IMR-90 (cell line): Measurements from ENCODE around the gene EBLN1. TPM values are rescaled to one million over a fixed set of nuclear protein-coding genes. Genes with fewer than 3 reads are reported as not detected.
"Not testable (repeated sequence)": the region's sequence is repeated elsewhere in the genome, so short reads cannot be mapped to it uniquely, and the experiment has no call there.

Experiments
- ATAC-seq: fragments of 200-7000 bp; cut with Tn5 transposase; 2 replicates; pipeline ENCODE4 v1.9.1; 2020; ENCODE audit warnings: low read depth, mild to moderate bottlenecking, moderate library complexity
- BruUV-seq: library from RNA; stranded (reverse); fragments of 400-500 nt; replicated peaks from 2 replicates; lab custom pipeline; 2021; lab: Mats Ljungman, UMichigan
- CTCF ChIA-PET: fragments of 300-600 bp; formaldehyde crosslinking; extraction: SDS; loops from one replicate; lab custom pipeline; 2021; ENCODE audit warnings: antibody characterized with exemption; lab: Yijun Ruan, JAX
- POLR2A ChIA-PET: fragments of 300-600 bp; sonication (Branson Sonifier 250); formaldehyde crosslinking; loops from one replicate; lab custom pipeline; 2022; ENCODE audit warnings: antibody characterized with exemption; ENCODE audit not compliant: unreplicated experiment; lab: Charles Lee
- DNase-seq: peaks from one replicate; pipeline ENCODE4 v3.0.0; 2013
- H2AFZ ChIP-seq: replicated peaks from 2 replicates; pipeline ENCODE3; 2013; ENCODE audit warnings: low read length, mild to moderate bottlenecking; ENCODE audit not compliant: poor library complexity
- H2AK5ac ChIP-seq: 2 replicates; pipeline ENCODE4 v1.6.1; 2013; ENCODE audit warnings: low read depth, low read length, inconsistent platforms
- H2AK9ac ChIP-seq: replicated peaks from 2 replicates; pipeline ENCODE3; 2013; ENCODE audit warnings: mild to moderate bottlenecking, low read depth, low read length, moderate library complexity; ENCODE audit not compliant: poor library complexity
- H2BK120ac ChIP-seq: 2 replicates; pipeline ENCODE4 v1.6.1; 2013; ENCODE audit warnings: low read depth, low read length, inconsistent platforms
- H2BK15ac ChIP-seq: 3 replicates; pipeline ENCODE4 v1.6.1; 2013; ENCODE audit warnings: low read depth, low read length, inconsistent platforms
- H2BK20ac ChIP-seq: 2 replicates; pipeline ENCODE4 v1.6.1; 2013; ENCODE audit warnings: low read depth, mild to moderate bottlenecking, inconsistent platforms, low read length, moderate library complexity
- H2BK5ac ChIP-seq: 2 replicates; pipeline ENCODE4 v1.6.1; 2013; ENCODE audit warnings: mild to moderate bottlenecking, low read depth, low read length, inconsistent platforms; ENCODE audit not compliant: poor library complexity, severe bottlenecking
- H3K14ac ChIP-seq: replicated peaks from 2 replicates; pipeline ENCODE4 v1.6.1; 2013; ENCODE audit warnings: low read depth, low read length, inconsistent platforms
- H3K18ac ChIP-seq: 2 replicates; pipeline ENCODE4 v1.6.1; 2013; ENCODE audit warnings: low read depth, low read length, control low read depth
- H3K23ac ChIP-seq: 2 replicates; pipeline ENCODE4 v1.6.1; 2013; ENCODE audit warnings: low read depth, low read length, inconsistent platforms
- H3K27ac ChIP-seq: 2 replicates; pipeline ENCODE4 v1.5.1; 2013; ENCODE audit warnings: mild to moderate bottlenecking, control low read depth, low read length; ENCODE audit not compliant: insufficient read depth
- H3K27me3 ChIP-seq: 2 replicates; pipeline ENCODE4 v1.6.1; 2013; ENCODE audit warnings: low read length; ENCODE audit not compliant: control insufficient read depth, insufficient read depth
- H3K36me3 ChIP-seq: 2 replicates; pipeline ENCODE4 v1.6.1; 2013; ENCODE audit warnings: low read length, mixed read lengths; ENCODE audit not compliant: control insufficient read depth, insufficient read depth
- H3K4ac ChIP-seq: 2 replicates; pipeline ENCODE4 v1.6.1; 2013; ENCODE audit warnings: low read depth, low read length, inconsistent platforms
- H3K4me1 ChIP-seq: 2 replicates; pipeline ENCODE4 v1.6.1; 2013; ENCODE audit warnings: low read length, mixed read lengths; ENCODE audit not compliant: control insufficient read depth, insufficient read depth
- H3K4me2 ChIP-seq: 2 replicates; pipeline ENCODE4 v1.6.1; 2013; ENCODE audit warnings: low read depth, mild to moderate bottlenecking, control low read depth, low read length, moderate library complexity
- H3K4me3 ChIP-seq: 2 replicates; pipeline ENCODE4 v1.5.1; 2013; ENCODE audit warnings: low read depth, mild to moderate bottlenecking, control low read depth, low read length, moderate library complexity; ENCODE audit not compliant: insufficient read depth
- H3K56ac ChIP-seq: 2 replicates; pipeline ENCODE4 v1.6.1; 2013; ENCODE audit warnings: low read length, inconsistent platforms; ENCODE audit not compliant: insufficient read depth; ENCODE audit errors: extremely low read depth
- H3K79me1 ChIP-seq, 2 experiments: 2 replicates each; pipeline ENCODE4 v1.6.1; 2013; ENCODE audit warnings: low read length in 2 of 2, inconsistent platforms in 1 of 2, low read depth in 1 of 2
- H3K9ac ChIP-seq: 2 replicates; pipeline ENCODE4 v1.6.1; 2013; ENCODE audit warnings: low read depth, low read length, control low read depth
- H3K9me1 ChIP-seq: 2 replicates; pipeline ENCODE4 v1.6.1; 2013; ENCODE audit warnings: low read length, inconsistent platforms; ENCODE audit not compliant: insufficient read depth
- H3K9me3 ChIP-seq: 2 replicates; pipeline ENCODE4 v1.6.1; 2013; ENCODE audit warnings: low read length; ENCODE audit not compliant: control insufficient read depth, insufficient read depth
- H4K20me1 ChIP-seq: 2 replicates; pipeline ENCODE4 v1.6.1; 2013; ENCODE audit warnings: low read length, inconsistent platforms; ENCODE audit not compliant: insufficient read depth
- H4K5ac ChIP-seq: 2 replicates; pipeline ENCODE4 v1.6.1; 2013; ENCODE audit warnings: mild to moderate bottlenecking, low read depth, low read length, control low read depth
- H4K8ac ChIP-seq, 2 experiments: 2 replicates each; pipeline ENCODE4 v1.6.1; 2013; ENCODE audit warnings: low read depth in 2 of 2, low read length in 2 of 2, control low read depth in 1 of 2, inconsistent platforms in 1 of 2
- H4K91ac ChIP-seq: 2 replicates; pipeline ENCODE4 v1.6.1; 2013; ENCODE audit warnings: low read depth, low read length, inconsistent platforms; ENCODE audit not compliant: insufficient read depth
- BHLHE40 ChIP-seq: fragments of 150-350 bp; IDR thresholded peaks from 2 replicates; pipeline ENCODE4 v1.6.1; 2016; ENCODE audit warnings: mild to moderate bottlenecking, low read depth, low read length
- FOS ChIP-seq: fragments of 150-350 bp; IDR thresholded peaks from 2 replicates; pipeline ENCODE4 v1.6.1; 2016; ENCODE audit warnings: low read depth, low read length
- MAZ ChIP-seq: IDR thresholded peaks from 2 replicates; pipeline ENCODE4 v1.6.1; 2012; ENCODE audit warnings: low read depth, mild to moderate bottlenecking, low read length, improper control_type of control experiment, moderate library complexity, borderline replicate concordance
- WGBS, 2 experiments: methylation state at CpG; one replicate each; pipeline versions ENCODE4 v1.1.5 to v1.1.7; 2013; ENCODE audit warnings: missing lambda C conversion rate in 2 of 2; ENCODE audit not compliant: insufficient read length in 1 of 2; ENCODE audit errors: extremely low coverage in 2 of 2; 5-methylcytosine and 5-hydroxymethylcytosine counted together
- dilution Hi-C: fragments of 300-500 bp; cut with HindIII; formaldehyde crosslinking; loops from one replicate; pipeline ENCODE4 v1.14.3; 2018; ENCODE audit warnings: low sequenced_read_pairs; ENCODE audit not compliant: unreplicated experiment
- in situ Hi-C: fragments of 300-500 bp; cut with MboI; formaldehyde crosslinking; loops from 3 replicates; pipeline ENCODE4 v1.14.3; 2019; ENCODE audit warnings: low sequenced_read_pairs, inconsistent platforms, mixed read lengths
- intact Hi-C: fragments of 100-400 bp; cut with micrococcal nuclease; formaldehyde crosslinking; loops from 2 replicates; pipeline ENCODE4 v1.10.0; 2022
- polyA plus RNA-seq, 3 experiments: library from polyadenylated mRNA; depleted of rRNA; stranded (reverse); fragments of >200 nt; gene quantifications; 2 replicates each; pipeline ENCODE4 v1.2.3, GENCODE V29; 2012; ENCODE audit warnings: low replicate concordance in 1 of 3
- total RNA-seq: library from RNA; depleted of rRNA; stranded (reverse); fragments of >200 nt; gene quantifications from 2 replicates; pipeline ENCODE4 v1.2.3, GENCODE V29; 2012

The EBLN1 gene
- total and polyA plus RNA-seq, 2 of the 4 experiments (the other 2 are of a cell fraction), result not detected

- intact Hi-C loops (no loop called here), dilution Hi-C loops (no loop called here), in situ Hi-C loops (no loop called here)
- Histone ChIP-seq H3K4me3 (no peak overlapping the region), H4K5ac (no peak overlapping the region), H4K8ac (no peak overlapping the region), H3K14ac (no peak overlapping the region), H3K9me3 (no peaks in the 10 kb centered on the region), H2BK15ac (no peak overlapping the region), H2AK9ac (no peak overlapping the region), H3K4ac (no peak overlapping the region), H2AK5ac (no peak overlapping the region), H2AFZ (no peak overlapping the region), H3K56ac (no peak overlapping the region), H3K23ac (no peak overlapping the region), H4K91ac (no peak overlapping the region), H3K4me2 (no peak overlapping the region), H3K9me1 (no peaks in the 10 kb centered on the region), H4K20me1 (no peaks in the 10 kb centered on the region), H3K27ac (no peak overlapping the region), H3K27me3 (no peaks in the 10 kb centered on the region), H3K79me1 (no peaks in the 10 kb centered on the region), H3K18ac (no peak overlapping the region), H3K9ac (no peak overlapping the region), H2BK5ac (no peak overlapping the region), H2BK120ac (no peak overlapping the region), H2BK20ac (no peak overlapping the region), H3K36me3 (no peaks in the 10 kb centered on the region), H3K4me1 (no peaks in the 10 kb centered on the region)
- no TSS peak for BruUV-seq
- no peak for TF ChIP-seq MAZ
- no peak for TF ChIP-seq BHLHE40
- TF ChIP-seq FOS, result no peak
- ChIA-PET CTCF (no interaction called here), POLR2A (no interaction called here)
- WGBS, 2 experiments, result no CpG with 5 or more reads among the region's 2 CpGs
- DNase-seq, result no peak
- no peak for ATAC-seq
These were observed 633 bp upstream of the EBLN1 start for GRCh38 chr10:22218448-22218847.

- CTCF ChIA-PET, result not testable (repeated sequence)
These were observed 731 bp downstream of the EBLN1 start for GRCh38 chr10:22217084-22217483.

More at GRCh38 chr10:22217084-22217483, 731 bp downstream of the EBLN1 start:
- H2BK15ac ChIP-seq, H3K4me1 ChIP-seq, H3K9me1 ChIP-seq, H2BK5ac ChIP-seq, H4K91ac ChIP-seq, H3K27ac ChIP-seq, H2BK120ac ChIP-seq, H3K18ac ChIP-seq, H3K9ac ChIP-seq, H3K4me2 ChIP-seq, H2BK20ac ChIP-seq, H3K79me1 ChIP-seq, H3K56ac ChIP-seq, DNase-seq, H2AFZ ChIP-seq, ATAC-seq, H2AK9ac ChIP-seq, H4K8ac ChIP-seq, H4K5ac ChIP-seq, POLR2A ChIA-PET, H3K4me3 ChIP-seq, BruUV-seq, in situ Hi-C loops, H2AK5ac ChIP-seq, H3K14ac ChIP-seq, dilution Hi-C loops, H4K20me1 ChIP-seq, intact Hi-C loops, H3K9me3 ChIP-seq, H3K36me3 ChIP-seq, H3K23ac ChIP-seq, H3K4ac ChIP-seq, H3K27me3 ChIP-seq: not testable (repeated sequence)
- no CpG with 5 or more reads among the region's 5 CpGs for WGBS, 2 experiments
